Skeletal muscle tissue (tissue), 4 donors: Measurements from ENCODE around the gene LCT. TPM values are rescaled to one million over a fixed set of nuclear protein-coding genes. Genes with fewer than 3 reads are reported as not detected.
A peak's percentile ranks its signal among the peaks of the same experiment; 100 is the strongest.

ENCODE experiments used
- H3K27ac ChIP-seq: one replicate; pipeline ENCODE4 v1.7.0; 2013; ENCODE audit warnings: mild to moderate bottlenecking, low read depth, low read length, inconsistent platforms
- H3K27me3 ChIP-seq, 3 donors: one replicate each; pipeline ENCODE4 v1.7.0; 2013; ENCODE audit warnings: low read length in 3 of 3; ENCODE audit not compliant: control insufficient read depth in 3 of 3, insufficient read depth in 3 of 3
- H3K36me3 ChIP-seq, 3 donors: one replicate each; pipeline ENCODE4 v1.7.0; 2013; ENCODE audit warnings: low read length in 3 of 3; ENCODE audit not compliant: control insufficient read depth in 3 of 3, insufficient read depth in 3 of 3
- H3K4me1 ChIP-seq, 3 donors: one replicate each; pipeline ENCODE4 v1.7.0; 2013; ENCODE audit warnings: low read length in 3 of 3, mild to moderate bottlenecking in 3 of 3; ENCODE audit not compliant: control insufficient read depth in 3 of 3, insufficient read depth in 3 of 3
- H3K4me3 ChIP-seq, 3 donors: one replicate each; pipeline ENCODE4 v1.7.0; 2013; ENCODE audit warnings: low read length in 3 of 3
- H3K9ac ChIP-seq, 3 donors: one replicate each; pipeline ENCODE4 v1.7.0; 2013; ENCODE audit warnings: low read length in 3 of 3, mild to moderate bottlenecking in 3 of 3, moderate library complexity in 2 of 3, low read depth in 1 of 3
- H3K9me3 ChIP-seq, 3 donors: one replicate each; pipeline ENCODE4 v1.7.0; 2013; ENCODE audit warnings: low read length in 3 of 3; ENCODE audit not compliant: control insufficient read depth in 3 of 3
- total RNA-seq: library from RNA; depleted of rRNA; stranded (reverse); fragments of >200 nt; gene quantifications from one replicate; pipeline ENCODE4 v1.2.3, GENCODE V29; 2014
- donor health status: Osteomylitis.

LCT gene
- total RNA-seq, 1 donor from 2014 or later, result not detected

GRCh38 chr2:135762022-135762421, 75.0 kb downstream of the LCT start:
- H3K9me3 ChIP-seq, result peaks cover 0 to 4% (median 0%) of the 10 kb centered on the region in 3 donors
- peaks cover 28 to 61% (median 48%) of the 10 kb centered on the region in 3 donors for H3K36me3 ChIP-seq
- H3K9ac ChIP-seq, result no peak overlapping the region
- no peaks in the 10 kb centered on the region for H3K27me3 ChIP-seq
- H3K4me1 ChIP-seq, result no peaks in the 10 kb centered on the region
- no peak overlapping the region for H3K27ac ChIP-seq
- no peak overlapping the region for H3K4me3 ChIP-seq

- no peaks in the 10 kb centered on the region for H3K27me3 ChIP-seq
- H3K4me3 ChIP-seq, result no peak overlapping the region
- peaks cover 0 to 7% (median 0%) of the 10 kb centered on the region in 3 donors for H3K9me3 ChIP-seq
- no peak overlapping the region for H3K27ac ChIP-seq
- H3K9ac ChIP-seq, result no peak overlapping the region
- no peaks in the 10 kb centered on the region for H3K4me1 ChIP-seq
- peaks cover 33 to 70% (median 43%) of the 10 kb centered on the region in 3 donors for H3K36me3 ChIP-seq
Measured at GRCh38 chr2:135756692-135757091, 80.3 kb downstream of the LCT start.

- no peak overlapping the region for H3K4me3 ChIP-seq
- H3K27me3 ChIP-seq, result no peaks in the 10 kb centered on the region
- H3K27ac ChIP-seq, result no peak overlapping the region
- peaks cover 0 to 7% (median 0%) of the 10 kb centered on the region in 3 donors for H3K9me3 ChIP-seq
- H3K36me3 ChIP-seq, result peaks cover 33 to 60% (median 37%) of the 10 kb centered on the region in 3 donors
- no peaks in the 10 kb centered on the region for H3K4me1 ChIP-seq
- no peak overlapping the region for H3K9ac ChIP-seq
Measured at GRCh38 chr2:135755573-135755972, 81.4 kb downstream of the LCT start.

GRCh38 chr2:135745545-135745944, 91.4 kb downstream of the LCT start:
- Histone ChIP-seq H3K9me3 (no peaks in the 10 kb centered on the region), H3K36me3 (peaks cover 3 to 20% (median 13%) of the 10 kb centered on the region in 3 donors), H3K9ac (no peak overlapping the region), H3K27me3 (no peaks in the 10 kb centered on the region), H3K4me3 (no peak overlapping the region), H3K4me1 (peaks cover 8 to 17% (median 17%) of the 10 kb centered on the region in 3 donors), H3K27ac (no peak overlapping the region)

GRCh38 chr2:135744760-135745314, 92.1 kb downstream of the LCT start:
- H3K4me3 ChIP-seq, result no peak overlapping the region
- H3K27me3 ChIP-seq, result no peaks in the 10 kb centered on the region
- no peak overlapping the region for H3K27ac ChIP-seq
- H3K36me3 ChIP-seq, result peaks cover 3 to 18% (median 10%) of the 10 kb centered on the region in 3 donors
- H3K4me1 ChIP-seq, result peaks cover 8 to 17% (median 17%) of the 10 kb centered on the region in 3 donors
- no peaks in the 10 kb centered on the region for H3K9me3 ChIP-seq
- no peak overlapping the region for H3K9ac ChIP-seq

GRCh38 chr2:135743860-135744259, 93.1 kb downstream of the LCT start:
- H3K27ac ChIP-seq, result peak overlapping the region; percentile 7
- peak overlapping the region in 1 of 3 donors; percentile 26 for H3K4me3 ChIP-seq

GRCh38 chr2:135742325-135742757, 94.6 kb downstream of the LCT start:
- Histone ChIP-seq H3K36me3 (peaks cover 0 to 2% (median 0%) of the 10 kb centered on the region in 3 donors), H3K27me3 (no peaks in the 10 kb centered on the region), H3K4me1 (peaks cover 8 to 17% (median 17%) of the 10 kb centered on the region in 3 donors)

More at GRCh38 chr2:135743860-135744259, 93.1 kb downstream of the LCT start:
- Histone ChIP-seq H3K9me3 (no peaks in the 10 kb centered on the region), H3K4me1 (peaks cover 8 to 17% (median 17%) of the 10 kb centered on the region in 3 donors), H3K27me3 (no peaks in the 10 kb centered on the region), H3K36me3 (peaks cover under 1 to 10% (median 3%) of the 10 kb centered on the region in 3 donors), H3K9ac (peak overlapping the region in 1 of 3 donors; percentile 100)

GRCh38 chr2:135741395-135742324, 95.3 kb downstream of the LCT start, which contains the start of gene UBXN4:
TSS of gene UBXN4 (plus strand) at chr2:135741855. CDS start at chr2:135741930, 75 bp downstream.
- Histone ChIP-seq H3K9ac (peak within 1 kb of the TSS; percentile 97 to 100 (median 99)), H3K9me3 (no peaks in the 10 kb centered on the region)

More at GRCh38 chr2:135742325-135742757, 94.6 kb downstream of the LCT start:
- Histone ChIP-seq H3K9me3 (no peaks in the 10 kb centered on the region), H3K27ac (peak overlapping the region; percentile 99), H3K9ac (peak overlapping the region; percentile 97 to 100 (median 99)), H3K4me3 (peak overlapping the region; percentile 91 to 93 (median 93))

GRCh38 chr2:135741043-135741394, 96.0 kb downstream of the LCT start:
- no peaks in the 10 kb centered on the region for H3K36me3 ChIP-seq
- H3K27ac ChIP-seq, result peak overlapping the region; percentile 99
- peak overlapping the region; percentile 44 to 93 (median 49) for H3K4me3 ChIP-seq
- peaks cover 8 to 17% (median 14%) of the 10 kb centered on the region in 3 donors for H3K4me1 ChIP-seq
- H3K9ac ChIP-seq, result peak overlapping the region in 1 of 3 donors; percentile 100
- H3K27me3 ChIP-seq, result no peaks in the 10 kb centered on the region
- H3K9me3 ChIP-seq, result no peaks in the 10 kb centered on the region

More at GRCh38 chr2:135741395-135742324, 95.3 kb downstream of the LCT start, which contains the start of gene UBXN4:
- H3K27ac ChIP-seq, result peak within 1 kb of the TSS; percentile 99
- peaks cover 8 to 17% (median 16%) of the 10 kb centered on the region in 3 donors for H3K4me1 ChIP-seq
- H3K36me3 ChIP-seq, result no peaks in the 10 kb centered on the region
- H3K4me3 ChIP-seq, result peak within 1 kb of the TSS; percentile 91 to 93 (median 93)
- no peaks in the 10 kb centered on the region for H3K27me3 ChIP-seq
